GM18498 (cell line): ENCODE data around the gene USP10.
A peak's percentile ranks its signal among the peaks of the same experiment; 100 is the strongest.
"Not testable (repeated sequence)": the region's sequence is repeated elsewhere in the genome, so short reads cannot be mapped to it uniquely, and the experiment has no call there.

Experiments used
- ATAC-seq: cut with Tn5 transposase; IDR thresholded peaks from one replicate; pipeline ENCODE4 v1.9.1; 2021; ENCODE audit warnings: mild to moderate bottlenecking, moderate library complexity; ENCODE audit not compliant: unreplicated experiment

USP10 gene

DNA sequence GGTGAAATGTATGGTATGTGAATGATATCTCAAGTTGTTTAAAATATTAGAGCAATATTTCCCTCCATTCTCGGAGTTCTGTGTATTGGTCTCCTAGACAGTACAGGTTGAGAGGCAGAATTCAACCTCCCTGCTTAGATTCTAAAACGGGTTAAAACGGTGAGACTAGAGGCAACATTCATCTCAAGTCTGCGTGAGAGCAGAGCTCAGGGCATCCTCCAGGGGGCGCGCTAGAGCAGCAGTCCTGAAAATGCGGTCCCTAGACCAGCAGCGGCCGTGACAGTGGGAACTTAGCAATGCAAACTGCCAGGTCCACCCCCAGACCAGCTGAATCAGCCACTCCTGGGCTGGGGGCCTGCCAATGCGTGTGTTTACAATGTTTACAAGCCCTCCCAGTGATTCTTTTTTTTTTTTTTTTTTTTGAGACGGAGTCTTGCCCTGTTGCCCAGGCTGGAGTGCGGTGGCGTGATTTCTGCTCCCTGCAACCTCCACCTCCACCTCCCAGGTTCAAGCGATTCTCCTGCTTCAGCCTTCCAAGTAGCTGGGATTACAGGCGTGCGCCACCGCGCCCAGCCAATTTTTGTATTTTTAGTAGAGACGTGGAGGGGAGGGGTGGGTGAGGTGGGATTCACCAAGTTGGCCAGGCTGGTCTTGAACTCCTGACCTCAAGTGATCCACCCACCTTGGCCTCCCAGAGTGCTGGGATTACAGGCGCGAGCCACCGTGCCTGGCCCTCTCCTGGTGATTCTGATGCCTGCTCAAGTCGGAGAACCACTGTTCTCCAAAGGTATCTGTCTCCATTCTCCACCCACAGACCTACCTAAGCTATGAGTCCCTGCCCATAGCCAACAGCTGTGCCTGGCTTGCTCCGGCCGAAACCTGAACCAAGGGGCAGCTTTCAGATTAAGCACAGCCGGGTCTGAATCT lies 27.3 kb upstream of the USP10 start:
- no peak for ATAC-seq

DNA sequence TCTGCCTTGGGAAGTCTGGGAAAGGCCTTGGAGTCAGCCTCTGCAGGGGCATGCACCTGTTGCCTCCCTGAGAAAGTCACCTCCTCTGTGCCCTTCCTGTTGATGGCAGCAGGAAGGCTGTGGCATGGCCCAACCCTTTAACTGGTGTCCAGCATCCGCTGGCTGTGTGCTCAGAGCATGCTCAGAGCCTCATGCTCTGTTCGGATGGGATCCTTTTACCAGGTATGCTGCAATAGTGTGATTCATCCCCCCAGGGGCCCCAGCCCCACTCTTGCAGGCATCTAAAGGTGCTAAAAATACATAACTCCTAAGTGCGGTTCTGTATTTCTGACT lies 26.6 kb upstream of the USP10 start:
- ATAC-seq, result no peak

DNA sequence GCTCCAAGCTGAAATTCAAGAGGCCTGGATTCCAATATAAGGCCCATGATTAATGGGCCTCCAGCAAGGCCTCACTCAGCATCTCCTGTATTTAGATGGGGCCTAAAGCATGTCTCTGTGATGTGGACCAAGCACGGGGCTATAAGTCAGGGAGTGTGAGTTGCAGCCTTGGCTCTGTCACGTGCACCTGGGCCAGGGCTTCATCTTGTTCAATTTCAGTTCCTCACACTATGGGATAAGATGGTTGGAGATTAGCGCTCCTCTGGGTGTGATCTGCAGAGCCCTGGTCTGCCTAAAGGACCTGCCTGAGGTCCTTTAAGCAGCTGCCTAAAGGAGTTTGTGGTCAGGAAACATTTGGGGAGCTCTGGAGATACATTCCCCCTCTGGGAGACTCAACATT lies 26.2 kb upstream of the USP10 start:
- ATAC-seq, result no peak

DNA sequence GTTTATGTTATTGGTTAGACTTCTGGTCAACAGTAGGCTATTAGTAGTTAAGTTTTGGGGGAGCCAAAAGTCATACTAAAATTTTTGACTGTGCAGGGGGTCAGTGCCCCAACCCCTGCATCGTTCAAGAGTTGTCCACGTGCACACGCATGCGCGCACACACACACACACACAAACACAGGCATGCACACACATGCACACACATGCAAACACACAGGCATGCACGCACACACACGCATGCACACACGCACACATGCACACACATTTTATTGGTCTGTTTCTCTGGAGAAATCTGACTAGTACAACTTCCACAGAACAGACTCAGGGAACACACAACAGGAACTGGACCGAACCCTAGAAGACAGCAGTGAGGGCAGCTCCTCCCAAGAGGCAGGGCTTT lies 24.4 kb upstream of the USP10 start:
- no peak for ATAC-seq

DNA sequence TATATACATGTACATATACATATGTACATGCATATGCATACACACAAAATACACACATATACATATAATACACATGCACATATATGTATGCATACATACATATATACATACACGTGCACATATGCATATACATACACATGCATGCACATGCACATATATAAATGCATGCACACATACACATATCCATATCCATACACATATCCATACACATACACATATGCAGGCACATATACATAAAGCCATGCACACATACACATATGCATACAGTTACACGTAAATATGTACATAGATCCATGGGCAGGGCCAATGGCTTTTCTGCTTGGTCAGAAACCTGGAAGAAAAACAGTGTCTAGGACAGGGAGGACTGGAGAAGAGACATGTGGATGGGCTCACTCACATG lies 23.9 kb upstream of the USP10 start:
- ATAC-seq, result no peak

DNA sequence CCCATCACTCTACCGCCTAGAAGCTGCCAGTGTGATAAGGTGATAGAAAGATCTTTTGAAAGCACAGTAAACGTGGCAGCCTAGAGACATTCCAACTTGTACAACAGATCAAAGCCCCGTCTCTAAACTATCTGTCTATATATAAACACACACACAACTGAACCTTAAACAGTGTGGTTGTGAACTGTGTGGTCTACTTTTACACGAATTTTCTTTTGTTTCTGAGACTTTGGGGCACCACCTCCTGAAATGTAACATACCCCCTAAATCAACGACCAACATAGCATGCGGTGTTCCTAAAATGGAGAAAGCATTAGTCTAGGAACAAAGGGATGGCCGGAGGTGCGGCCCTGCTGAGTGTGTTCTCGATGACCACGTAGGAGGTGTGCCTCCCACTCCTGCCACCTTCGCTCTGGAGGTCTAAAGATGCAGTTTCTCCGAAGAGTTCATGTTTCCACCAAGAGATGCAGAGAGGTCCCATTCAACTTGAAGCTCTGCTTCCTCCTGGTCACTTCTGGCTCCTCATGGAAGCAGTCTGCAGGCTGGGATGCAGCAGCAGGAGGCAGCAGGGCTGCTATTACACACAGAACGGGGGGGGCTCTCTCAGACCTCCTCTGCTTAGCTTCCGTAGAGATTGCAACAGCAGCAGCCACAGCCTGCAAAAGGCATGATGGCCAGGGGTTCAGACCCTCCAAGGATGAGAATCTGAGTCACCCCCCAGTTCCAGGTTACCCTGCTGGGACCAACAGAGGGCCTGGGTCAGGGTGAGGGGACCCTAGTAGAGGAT lies 22.6 kb upstream of the USP10 start:
- ATAC-seq, result no peak

DNA sequence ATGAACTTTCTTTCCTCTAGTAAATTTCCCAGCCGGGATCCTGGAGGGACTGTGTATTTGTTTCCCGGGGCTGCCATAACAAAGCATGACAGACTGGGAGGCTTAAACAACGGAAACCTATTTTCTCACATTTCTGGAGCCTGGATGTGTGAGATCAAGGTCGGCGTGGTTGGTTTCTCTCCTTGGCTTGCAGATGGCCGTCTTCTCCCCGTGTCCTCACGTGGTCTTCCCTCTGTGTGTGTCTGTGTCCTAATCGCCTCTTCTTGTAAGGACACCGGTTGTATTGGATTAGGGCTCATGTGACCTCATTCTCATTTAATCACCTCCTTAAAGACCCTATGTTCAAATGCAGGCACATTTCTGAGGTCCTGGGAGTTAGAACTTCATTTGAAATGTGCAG lies 22.0 kb upstream of the USP10 start:
- no peak for ATAC-seq

DNA sequence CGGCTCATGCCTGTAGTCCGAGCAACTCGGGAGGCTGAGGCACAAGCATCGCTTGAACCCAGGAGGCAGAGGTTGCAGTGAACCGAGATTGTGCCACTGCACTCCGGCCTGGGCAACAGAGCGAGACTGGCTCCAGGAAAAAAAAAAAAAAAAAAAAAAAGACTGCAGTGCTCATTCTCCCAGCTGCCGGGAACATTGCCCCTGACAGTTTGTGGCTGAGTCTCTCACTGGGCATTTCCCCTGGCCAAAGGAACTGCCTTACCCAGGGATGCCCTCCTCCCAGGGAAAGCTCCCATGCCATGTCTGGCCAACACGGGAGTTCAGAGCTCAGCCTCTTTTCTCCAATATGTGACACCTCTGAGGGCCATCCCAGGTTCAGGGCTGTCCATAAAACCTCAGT lies 21.3 kb upstream of the USP10 start:
- ATAC-seq, result no peak

DNA sequence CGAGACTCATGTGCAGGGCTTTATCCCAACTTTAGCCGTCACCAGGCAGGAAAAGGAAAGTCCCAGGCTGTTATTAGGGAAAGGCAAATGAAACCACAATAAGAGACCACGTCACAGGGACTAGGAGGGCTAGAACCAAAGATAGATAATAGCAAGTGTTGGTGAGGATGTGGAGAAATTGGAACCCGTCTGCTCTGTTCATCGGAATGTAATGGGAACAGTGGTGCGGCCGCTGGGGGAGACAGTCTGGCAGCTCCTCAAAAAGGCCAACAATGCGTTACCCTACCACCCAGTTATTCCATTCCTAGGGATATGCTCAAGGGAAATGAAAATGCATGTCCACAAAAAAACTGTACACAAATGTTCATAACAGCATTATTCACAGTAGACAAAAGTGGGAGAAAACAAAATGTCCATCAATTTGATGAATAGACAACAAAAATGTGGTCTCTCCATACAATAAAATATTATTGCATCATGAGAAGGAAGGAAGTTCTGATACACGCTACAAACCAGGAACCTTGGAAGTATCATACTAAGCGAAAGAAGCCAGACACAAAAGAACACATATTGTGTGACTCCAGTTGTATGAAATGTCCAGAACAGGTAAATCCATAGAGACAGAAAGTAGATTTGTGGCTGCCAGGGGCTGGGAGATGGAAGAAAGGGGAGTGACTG lies 19.5 kb upstream of the USP10 start:
- no peak for ATAC-seq

DNA sequence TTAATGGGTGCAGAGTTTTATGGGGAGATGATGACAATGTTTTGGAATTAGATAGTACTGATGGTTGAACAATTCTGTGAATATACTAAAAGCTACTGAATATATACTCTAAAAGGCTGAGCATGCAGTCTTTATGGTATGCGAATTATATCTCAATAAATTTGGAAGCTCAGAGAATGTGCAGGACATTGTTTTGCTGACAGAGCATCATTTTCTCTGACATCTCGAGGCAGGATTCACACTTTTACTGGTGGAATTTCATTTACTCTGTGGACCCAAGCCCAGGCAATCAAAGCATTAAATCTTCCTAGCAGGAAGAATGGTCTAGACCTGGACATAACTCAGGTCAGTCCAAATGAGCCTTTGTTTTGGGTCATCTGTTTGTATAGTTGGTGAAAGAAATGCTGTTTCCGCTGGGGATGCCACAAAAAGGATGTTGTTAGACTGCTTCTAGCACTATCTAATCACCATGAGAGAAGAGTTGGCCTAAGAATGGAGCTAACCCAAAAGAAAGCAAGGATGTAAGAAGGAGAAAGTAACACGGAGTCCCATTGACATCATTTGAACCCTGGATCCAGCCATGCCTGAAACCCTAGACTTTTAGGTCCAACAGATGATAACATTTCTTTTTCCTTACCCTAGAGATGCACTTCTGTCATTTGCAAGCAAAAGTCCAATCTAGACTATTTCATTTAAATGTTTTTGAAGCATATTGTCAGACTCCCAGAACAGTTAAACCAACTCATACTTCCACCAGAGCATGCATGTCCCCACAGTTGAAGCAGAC lies 18.8 kb upstream of the USP10 start:
- no peak for ATAC-seq

DNA sequence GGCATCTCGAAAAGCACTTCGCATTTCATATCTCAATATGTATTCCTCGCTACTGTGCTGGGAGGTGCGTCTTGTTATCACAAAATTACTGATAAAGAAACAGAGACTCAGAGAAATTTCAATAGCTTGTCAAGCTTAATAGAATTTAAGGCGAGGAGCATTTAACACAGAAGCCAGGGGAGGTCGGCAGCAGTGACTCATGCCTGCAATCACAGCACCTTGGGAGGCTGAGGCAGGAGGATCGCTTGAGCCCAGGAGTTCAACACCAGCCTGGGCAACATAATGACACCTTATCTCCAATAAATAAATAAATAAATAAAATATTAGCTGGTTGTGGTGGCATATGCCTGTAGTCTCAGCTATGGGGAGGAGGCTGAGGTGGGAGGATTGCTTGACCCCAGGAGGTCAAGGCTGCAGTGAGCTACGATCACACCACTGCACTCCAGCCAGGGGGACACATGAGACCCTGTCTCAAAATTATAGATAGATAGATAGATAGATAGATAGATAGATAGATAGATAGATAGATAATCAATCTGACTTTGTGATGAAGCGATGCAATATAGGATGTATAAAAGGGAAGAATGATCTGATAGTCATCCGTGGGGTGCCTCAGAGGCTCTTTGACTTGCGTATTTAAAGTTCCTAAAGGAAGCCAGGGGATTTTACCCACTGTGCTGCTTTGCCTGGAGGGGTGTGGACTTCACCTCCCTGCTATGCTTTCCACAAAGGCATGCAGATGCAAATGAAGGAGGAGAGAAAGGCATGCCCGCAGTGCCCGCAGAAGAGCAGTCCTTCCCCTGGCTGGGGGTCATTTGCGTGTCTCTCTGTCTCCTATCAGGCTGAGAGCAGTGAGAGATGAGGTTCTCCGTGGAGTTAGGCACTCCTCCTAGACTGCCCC lies 15.9 kb upstream of the USP10 start:
- ATAC-seq, result no peak

DNA sequence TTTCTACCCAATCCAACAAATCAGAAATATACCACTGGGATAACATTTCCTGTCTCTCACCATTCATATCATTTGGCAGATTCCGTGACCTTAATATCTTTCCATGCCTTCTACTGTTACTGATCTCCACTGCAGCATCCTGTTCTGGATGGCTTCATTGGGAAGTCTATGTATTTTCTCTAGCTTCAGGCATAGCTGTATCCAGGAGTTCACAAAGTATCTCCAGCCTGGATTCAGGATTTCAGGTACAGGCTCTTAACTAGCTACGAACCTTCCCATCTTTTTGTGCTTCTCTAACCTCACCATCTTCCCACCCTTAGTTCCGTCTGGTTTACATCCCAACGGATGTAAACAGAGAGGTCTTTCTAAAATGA lies 15.2 kb upstream of the USP10 start:
- ATAC-seq, result no peak

DNA sequence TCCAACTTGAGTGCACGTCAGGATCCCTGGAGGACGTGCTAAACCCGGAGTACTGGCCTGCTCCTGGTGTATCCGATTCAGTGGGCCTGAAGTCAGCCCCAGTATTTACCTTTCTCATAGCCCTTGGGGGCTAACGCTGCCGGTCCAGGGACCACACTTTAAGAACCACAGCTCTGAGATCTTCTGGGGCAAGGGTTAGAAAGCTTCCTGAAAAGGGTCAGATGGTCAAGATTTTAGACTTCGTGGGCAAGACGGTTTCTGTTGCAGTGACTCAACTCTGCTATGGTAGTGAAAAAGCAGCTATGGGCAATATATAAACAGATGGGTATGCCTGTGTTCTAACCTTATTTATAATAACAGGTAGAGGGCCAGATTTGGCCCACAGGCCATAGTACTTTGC lies 14.6 kb upstream of the USP10 start:
- no peak for ATAC-seq

DNA sequence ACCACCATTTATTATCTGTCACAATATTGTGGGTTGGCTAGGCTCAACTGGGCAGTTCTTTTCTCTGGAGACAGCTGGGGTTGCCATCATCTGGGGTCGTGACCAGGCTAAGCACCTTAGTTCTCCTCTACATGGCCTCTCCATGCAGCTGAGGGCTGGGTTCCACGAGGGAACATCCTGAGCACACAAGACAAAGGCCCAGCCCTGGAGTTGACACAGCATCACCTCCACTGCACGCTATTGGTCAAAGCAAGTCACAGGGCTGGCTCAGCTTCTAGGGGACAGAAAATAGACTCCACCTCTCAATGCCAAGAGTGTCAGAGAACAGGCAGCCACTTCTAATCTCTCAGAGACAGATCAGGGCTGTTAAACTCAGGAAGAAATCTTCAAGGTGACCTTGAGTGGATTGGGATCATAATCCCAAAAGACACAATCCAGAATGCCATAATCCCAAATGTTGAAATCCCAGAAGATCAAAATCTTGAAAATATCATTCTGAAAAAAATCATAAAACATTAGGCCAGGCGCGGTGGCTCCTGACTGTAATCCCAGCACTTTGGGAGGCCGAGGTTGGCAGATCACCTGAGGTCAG lies 13.0 kb upstream of the USP10 start:
- ATAC-seq, result no peak

DNA sequence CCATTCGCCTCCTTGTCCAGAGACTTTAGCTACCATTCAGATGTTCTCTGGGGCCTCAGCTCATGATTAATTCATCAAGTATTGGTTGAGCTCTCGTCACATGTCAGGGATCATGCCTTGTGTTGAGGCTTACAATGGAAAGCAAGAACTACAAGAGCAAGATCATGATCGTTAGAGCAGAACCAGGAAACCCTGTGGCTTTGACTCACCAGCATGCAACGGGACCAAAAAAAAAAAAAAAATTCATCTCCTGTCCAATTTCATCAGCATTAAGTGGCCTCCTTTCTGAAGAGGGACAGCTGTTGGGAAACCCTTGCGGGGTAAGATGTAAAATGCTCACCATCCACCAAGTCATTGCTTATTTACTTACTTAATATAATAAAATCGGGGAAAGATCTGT lies 12.1 kb upstream of the USP10 start:
- ATAC-seq, result peak; percentile 71

DNA sequence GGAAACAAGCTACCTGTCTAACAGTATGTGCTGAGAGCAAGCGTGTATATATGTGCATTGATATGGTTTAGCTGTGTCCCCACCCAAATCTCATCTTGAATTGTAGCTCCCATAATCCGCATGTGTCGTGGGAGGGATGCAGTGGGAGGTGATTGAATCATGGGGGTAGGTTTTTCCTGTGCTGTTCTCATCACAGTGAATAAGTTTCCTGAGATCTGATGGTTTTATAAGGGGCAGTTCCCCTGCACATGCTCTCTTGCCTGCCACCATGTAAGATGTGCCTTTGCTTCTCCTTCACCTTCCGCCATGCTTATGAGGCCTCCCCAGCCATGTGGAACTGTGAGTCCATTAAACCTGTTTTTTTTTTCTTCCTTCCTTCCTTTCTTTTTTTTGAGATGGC lies 11.6 kb upstream of the USP10 start:
- ATAC-seq, result not testable (repeated sequence)

DNA sequence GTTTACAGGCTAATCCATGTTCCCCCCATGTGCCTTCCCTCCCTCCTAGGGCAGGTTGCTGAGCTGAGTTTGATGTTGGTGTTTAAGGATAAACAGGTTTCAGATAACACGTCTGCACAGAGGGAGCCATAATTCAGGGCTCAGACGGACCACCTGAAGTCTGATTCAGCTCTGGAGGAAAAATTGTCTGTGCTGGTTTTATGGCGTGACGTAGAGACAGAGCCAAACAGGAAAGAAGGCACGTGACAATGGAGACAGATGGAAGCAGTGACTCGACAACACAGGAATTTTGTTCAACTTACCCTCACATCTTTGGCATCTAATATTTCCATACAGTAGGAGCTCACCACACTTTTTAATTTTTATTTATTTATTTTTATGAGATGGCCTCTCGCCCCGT lies 10.7 kb upstream of the USP10 start:
- ATAC-seq, result no peak

DNA sequence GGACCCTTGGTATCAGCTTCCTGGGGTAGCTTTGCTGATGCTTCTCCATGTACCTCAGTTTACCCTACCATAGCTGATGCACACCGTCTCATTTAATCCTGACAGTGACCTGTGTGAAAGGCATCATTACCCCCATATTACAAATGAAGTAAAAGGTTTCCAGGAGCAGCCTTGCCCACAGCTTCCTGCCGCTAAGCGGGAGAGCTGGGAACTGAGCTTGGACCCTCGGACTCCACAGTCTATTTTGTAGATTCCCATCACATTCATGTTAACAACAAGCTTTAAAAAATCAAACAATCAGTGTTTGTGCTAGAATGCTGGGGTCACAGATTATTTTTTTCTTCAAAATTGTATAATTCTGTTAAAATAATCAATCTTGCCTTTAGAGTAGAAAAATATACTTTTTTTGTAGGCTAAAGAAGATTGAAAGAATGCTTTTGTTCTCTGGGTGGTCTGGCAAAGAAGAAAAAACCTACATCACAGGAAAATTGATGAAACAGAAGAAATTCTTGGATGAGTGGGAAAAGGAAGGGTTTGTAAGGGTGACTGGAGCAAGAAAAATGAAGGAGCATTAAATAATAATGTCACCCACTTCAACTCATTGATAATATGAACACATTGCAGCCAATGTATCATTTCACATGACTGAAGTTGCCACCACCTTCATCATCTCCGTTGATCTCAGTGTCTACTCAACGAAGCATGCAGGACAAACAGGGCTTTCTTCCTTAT lies 9.5 kb upstream of the USP10 start:
- ATAC-seq, result no peak
